GM15510 (cell line): ENCODE measurements around the gene POGLUT3.
A peak's percentile ranks its signal among the peaks of the same experiment; 100 is the strongest.

ENCODE experiments used
- POLR2A ChIP-seq: IDR thresholded peaks from 3 replicates; pipeline ENCODE4 v1.6.1; 2011; ENCODE audit warnings: borderline replicate concordance; ENCODE audit not compliant: insufficient read length; ENCODE audit errors: extremely low read depth

The POGLUT3 gene, protein sequence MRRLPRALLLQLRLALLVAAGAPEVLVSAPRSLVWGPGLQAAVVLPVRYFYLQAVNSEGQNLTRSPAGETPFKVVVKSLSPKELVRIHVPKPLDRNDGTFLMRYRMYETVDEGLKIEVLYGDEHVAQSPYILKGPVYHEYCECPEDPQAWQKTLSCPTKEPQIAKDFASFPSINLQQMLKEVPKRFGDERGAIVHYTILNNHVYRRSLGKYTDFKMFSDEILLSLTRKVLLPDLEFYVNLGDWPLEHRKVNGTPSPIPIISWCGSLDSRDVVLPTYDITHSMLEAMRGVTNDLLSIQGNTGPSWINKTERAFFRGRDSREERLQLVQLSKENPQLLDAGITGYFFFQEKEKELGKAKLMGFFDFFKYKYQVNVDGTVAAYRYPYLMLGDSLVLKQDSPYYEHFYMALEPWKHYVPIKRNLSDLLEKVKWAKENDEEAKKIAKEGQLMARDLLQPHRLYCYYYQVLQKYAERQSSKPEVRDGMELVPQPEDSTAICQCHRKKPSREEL

DNA sequence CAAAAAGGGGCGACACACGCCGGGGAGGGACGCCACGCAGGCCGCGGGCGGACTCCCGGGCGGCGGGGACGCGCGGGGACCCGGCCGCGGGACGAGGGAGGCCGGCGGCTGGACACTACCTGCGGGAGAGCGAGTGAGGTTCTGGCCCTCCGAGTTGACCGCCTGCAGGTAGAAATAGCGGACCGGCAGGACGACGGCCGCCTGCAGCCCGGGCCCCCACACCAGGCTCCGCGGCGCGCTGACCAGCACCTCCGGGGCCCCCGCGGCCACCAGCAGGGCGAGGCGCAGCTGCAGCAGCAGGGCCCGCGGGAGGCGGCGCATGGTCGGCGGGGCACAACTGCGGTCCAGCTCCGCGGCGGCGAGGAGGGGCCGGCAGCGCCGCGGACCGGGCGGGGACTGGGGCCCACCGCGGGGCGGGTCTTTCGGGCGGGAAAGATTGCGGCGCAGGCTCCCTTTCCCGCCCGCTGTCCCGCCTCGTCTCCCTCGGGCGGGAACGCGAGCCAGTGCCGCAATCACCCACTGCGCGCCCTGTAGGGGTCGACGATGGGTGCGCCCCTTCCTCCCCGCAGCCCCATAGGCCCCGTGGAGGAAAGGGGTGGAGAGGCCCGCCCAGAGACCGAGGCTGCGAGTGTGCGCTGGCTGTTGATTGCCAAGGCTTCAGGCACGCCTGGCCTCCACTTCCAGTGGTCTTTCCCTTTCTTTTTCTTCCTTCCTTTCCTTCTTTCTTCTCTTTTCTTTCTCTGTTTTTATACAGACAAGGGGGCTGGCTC lies at the start of gene POGLUT3:
TSS of gene POGLUT3 (minus strand) at position 339 of the 770 bp plus-strand sequence. CDS start at position 321, 18 bp downstream.
- peak; percentile 41 for TF ChIP-seq POLR2A

DNA sequence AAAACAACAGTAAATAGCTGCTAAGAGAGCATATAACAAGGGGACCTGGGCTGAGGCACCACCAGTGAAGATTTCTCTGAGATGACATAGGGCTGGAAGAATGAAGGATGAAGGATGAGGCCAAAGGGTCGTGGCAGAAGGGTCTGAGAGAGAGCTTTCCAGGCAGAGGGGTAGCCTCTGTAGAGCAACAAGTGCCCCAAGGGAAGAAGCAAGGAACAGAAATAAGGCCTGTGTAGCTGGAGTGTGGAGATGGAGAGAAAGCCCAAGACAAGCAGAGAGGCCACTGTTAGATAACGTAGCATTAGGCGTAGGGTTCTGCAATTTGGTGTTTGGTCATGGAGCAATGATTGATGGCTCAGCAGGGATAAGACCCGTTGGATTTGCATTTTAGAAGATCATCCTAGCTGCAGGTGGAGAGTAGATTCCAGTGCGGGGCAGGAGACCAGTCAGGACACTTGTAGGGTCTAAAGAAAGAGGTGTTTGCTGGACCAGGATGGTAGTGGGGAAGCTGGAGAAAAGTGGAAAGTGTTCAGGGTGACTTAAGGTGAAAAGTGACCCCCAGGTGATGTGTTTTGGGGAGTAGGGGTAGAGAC lies 47.8 kb upstream of the POGLUT3 start:
- TF ChIP-seq POLR2A = no peak

DNA sequence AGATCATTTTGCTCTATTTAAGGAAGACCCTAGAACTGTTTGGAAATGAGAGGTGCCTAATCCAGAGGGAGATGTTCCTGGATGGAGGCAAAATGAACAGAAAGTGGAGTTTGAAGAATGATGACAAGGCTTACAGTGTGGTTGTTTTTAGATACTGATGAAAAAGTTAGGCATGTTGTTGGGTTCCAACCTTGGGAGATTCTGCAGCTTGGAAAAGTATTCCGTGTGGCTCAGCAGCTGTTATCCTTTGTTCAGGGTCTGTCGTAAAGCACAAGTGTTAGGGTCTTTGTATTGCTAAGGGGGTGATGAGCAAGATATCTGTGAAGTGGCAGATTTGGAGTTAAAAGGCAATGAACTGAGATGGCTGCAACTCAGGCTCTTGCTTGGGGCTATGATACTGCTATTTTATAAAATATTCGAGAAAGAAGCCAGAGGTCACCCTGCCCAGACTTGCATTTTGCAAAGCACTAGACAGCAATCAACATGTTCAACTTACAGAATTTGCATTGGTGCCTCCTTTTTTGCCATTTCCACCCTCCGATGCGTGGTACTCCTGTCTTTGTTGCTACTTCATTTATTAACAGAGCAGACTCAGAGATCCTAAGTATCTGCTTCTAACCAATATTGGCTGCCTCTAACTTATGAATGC lies 45.3 kb upstream of the POGLUT3 start:
- TF ChIP-seq POLR2A = no peak

DNA sequence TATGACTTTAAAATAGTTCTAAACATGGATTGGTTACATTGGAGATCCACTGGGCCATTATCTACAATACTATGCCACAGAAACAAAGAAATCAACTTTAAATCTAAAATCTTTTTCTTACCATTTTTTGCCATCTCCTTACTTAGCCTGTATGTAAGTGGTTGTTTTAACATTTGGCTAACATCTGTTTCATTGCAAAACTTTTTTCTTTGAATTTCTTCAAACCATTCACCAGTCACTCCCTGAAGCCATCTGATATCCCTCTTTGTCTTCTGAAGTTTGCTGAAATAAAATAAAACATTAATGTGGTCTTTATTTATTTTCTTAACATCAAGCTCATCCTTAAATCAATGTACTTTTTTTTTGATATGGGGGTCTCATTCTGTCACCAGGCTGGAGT lies 43.3 kb upstream of the POGLUT3 start:
- no peak for TF ChIP-seq POLR2A

DNA sequence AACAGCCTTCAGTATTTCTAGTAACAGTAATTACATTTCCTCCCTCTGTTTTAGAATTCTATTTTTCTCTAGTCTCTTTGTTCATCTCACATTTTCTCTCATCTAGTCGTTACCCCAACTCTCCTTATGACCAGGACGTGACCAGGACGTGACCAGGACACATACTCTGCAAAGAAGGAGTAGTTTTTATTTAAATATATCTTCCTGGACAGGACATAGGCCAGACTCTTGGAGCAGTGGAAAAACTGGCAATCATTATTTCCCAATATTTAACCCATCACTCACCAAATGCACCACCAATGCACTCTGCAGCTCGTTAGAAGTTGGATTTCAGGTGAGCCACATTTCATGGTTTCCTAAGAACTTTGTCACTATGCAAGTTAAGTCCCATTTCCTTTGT lies 40.3 kb upstream of the POGLUT3 start:
- no peak for TF ChIP-seq POLR2A

DNA sequence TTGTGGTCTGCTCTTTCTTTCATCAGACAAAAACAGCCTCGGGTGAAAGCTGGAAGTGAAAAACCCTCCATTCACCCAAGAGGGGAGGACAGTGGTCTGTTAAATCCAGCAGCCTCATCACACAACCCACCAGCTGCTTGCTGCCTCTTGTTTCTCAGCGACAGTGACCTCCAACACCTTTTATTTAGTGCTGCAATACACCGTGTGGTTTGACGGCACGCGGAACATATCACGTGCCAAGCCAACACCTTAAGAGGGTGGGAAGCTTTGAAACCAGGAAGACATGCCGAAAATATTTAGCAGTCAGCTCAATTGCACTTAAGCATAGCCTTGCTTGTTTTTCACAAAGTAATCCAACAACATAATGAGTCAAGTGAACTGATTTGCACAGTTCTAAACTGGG lies 39.8 kb upstream of the POGLUT3 start:
- TF ChIP-seq POLR2A = no peak

DNA sequence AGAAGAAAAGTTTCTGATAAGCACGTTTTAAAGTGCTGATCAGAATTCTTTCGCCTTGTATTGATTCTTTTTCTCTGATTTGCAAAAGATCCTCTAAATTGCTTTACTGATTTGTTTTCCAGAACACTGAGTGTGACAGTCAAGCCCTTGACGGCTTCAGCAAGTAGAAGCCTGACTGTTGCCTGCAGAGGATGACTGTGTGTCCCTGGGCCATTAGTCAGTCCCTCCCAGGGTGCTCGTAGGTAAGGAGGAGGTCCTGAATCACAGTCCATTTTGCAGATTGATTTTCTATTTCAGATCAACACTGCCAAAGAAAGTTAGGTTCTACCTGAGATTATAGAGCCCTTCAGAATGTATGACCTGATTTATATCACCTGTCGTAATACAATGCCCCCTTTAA lies 38.6 kb upstream of the POGLUT3 start:
- no peak for TF ChIP-seq POLR2A

DNA sequence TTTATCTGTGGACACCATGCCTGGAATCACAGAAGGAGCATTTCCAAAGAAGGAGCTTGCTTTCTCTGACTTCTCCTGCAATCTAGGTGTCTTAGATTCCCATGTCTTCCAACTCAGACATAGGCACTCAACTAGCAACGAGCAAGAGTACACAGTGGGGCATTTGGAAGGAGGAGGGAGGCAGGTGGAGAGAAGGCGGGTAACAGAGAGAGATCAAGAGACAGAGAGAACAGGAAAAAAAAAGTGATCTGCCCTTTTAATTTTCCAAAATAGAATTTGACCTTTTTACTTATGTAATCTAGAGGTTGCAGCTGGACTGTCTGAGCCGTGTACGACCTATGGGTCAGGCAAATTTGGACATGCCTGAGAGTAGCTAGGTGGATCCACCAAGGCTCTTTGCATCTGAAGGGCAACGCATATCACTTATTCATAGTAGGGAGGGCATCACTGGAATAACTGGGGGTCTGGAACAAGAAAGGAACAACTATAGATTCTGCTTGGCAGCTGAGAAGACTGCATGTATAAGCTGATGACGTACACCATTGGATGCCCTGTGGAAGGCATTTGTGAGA lies 37.3 kb upstream of the POGLUT3 start:
- TF ChIP-seq POLR2A = no peak

DNA sequence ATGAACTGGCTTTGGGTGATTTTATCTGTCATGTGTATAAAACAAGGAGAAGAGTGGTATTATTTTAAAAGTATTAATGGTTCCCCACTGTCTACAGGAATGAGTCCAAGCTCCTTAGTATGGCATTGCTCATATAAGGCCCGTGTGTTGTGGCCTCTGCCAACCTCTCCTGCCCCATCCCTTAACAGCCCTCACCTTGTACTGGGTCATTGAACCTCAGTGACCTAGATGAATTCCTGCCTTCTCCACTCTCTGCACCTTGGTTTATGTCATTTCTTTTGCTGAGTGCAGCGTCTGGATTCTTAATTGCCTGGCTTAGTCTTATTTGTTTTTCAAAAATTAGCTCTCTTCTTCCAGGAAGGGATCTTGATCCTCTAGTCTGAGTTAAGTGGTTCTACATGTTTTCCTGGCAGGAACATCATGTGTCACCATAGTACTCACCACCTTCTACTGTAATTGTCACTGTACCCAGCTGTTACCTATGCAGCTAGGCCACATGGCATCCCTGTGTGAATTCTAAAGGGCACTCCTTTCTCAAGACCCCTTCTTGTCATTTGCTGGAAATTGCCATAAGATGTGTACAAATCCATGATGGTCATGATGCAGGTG lies 36.2 kb upstream of the POGLUT3 start:
- no peak for TF ChIP-seq POLR2A

DNA sequence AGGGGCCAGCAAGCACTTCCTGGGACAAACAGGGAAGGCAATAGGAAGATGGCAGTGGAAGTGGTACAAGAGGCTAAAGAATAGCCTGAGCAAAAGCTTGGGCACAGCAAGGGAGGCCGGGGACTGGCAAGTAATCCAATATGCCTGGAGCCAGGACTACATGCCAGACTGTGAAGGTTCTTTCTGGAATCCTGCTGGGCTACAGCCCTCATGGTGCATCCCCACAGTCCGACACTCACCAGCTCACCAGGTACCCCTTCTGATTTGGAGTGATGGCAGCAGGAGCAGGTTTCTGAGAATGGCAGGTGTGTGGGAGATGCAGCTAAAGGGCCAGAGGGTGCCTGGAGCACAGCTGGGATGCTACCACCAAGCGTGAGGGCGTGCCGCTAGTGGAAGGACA lies 32.2 kb upstream of the POGLUT3 start:
- TF ChIP-seq POLR2A = no peak

DNA sequence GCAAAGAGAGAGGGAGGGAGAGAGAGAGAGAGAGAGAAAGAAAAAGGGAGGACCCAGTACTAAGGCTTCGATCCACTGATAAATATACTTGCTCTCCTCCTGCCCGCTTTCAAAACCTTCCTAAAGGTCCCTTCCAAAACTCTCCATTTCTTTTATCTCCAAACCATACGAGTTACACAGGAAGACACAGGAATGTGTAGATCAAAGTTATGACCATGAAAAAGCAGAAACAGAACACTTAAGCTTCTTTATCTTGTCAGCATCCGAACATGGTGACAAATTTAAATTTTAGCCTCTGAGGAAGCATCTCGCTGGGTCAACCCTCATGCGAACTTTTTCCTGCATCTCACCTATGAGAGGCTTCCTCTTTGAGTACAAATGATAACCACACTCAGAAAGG lies 29.2 kb upstream of the POGLUT3 start:
- no peak for TF ChIP-seq POLR2A

DNA sequence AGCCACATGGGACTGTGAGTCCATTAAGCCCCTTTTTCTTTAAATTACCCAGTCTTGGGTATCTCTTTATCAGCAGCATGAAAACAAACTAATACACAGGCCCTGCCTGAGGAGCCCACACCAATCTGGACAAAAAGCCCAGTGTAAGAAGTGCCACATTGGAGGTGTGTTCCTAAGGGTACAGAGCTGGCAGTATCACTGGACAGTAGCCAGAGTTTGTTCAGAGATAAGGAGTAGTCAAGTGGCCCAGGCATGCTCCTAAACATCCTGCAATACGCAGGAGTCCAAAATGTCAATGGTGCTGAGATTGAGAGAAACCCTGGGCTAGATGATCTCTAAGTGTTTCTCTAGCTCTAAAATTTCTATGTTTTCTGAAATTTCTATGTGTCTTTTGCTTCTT lies 27.0 kb upstream of the POGLUT3 start:
- no peak for TF ChIP-seq POLR2A

DNA sequence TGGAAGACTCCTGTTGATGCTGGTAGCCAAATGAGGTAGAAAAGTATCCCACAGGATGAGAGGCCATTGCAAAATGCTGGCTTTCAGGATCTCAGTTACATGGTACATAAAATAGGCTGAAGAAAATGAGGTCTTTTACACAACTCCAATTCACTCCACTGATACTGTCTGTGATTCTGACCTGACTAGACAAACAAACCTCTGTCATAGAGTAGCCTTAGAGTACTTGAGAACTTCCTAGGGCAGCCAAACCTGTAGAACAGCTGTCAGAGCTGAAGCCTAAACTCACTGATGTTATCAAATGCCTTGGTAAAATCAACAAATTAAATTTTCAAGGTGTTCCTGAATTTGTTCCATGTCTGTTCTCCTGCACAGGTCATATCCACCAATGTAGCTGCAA lies 26.2 kb upstream of the POGLUT3 start:
- no peak for TF ChIP-seq POLR2A

DNA sequence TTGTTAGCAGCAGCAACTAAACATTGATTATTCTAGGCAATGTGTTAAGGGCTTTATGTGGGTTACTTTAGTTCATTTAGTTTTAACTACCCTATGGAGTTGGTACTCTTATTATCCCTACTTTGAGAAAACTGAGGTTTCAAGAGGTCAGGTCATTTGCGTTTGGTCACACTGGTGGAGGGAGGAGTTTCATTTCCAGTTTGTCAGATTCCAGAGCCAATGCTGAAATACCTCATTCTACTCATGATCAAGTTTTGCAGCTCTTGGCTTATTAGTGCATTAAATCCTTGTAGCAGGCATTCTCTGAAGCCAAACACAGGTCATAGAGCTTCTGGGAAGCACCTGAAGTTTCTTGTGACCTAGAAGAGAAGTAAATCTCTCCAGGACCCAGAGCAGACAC lies 24.1 kb upstream of the POGLUT3 start:
- TF ChIP-seq POLR2A = no peak

DNA sequence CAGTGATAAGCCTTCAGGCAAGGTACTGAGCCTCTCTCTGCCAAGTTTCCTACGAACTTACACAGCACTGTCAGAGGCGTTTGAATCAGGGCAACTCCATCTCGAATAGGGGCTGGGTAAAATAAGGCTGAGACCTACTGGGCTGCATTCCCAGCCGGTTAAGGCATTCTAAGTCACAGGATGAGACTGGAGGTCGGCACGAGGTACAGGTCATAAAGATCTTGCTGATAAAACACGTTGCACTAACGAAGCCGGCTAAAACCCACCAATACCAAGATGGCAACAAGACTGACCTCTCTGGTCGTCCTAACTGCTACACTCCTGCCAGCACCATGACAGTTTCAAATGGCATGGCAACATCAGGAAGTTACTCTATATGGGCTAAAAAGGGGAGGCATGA lies 20.4 kb upstream of the POGLUT3 start:
- no peak for TF ChIP-seq POLR2A

DNA sequence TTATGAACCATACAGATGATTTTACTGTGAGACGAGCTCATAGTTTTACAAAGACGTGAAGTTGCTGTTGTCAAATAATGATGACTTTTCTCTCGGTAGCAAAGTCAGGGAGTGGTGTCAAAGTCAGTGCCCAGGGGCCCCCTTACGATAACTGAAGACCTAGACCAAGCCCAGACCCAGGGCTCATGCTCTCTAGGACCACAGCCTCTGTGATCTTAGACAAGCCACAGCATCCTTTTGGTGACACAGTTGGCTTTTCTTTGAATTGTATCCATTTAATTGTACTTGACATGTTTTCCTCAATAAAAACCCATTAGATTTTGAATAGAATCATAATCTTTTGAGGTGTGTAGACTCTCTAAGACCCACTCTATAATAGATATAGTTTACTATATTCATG lies 17.9 kb upstream of the POGLUT3 start:
- TF ChIP-seq POLR2A = no peak
